Activated CD4-positive, alpha-beta T cell treated with anti-CD3 and anti-CD28 coated beads, Interleukin-2, Interleukin-6, amounts not matched to agents 100 ng/mL and 50 ng/mL, durations not matched to agents 16 hours and 8 hours (primary cell): ENCODE data around the gene TUBB6.

Source experiments
- DNase-seq: peaks from one replicate; pipeline ENCODE4 v3.0.0-alpha.2; 2020

The TUBB6 gene

GRCh38 chr18:12345491-12346239 is 37.6 kb downstream of the TUBB6 start:
- DNase-seq = no peak

DNA sequence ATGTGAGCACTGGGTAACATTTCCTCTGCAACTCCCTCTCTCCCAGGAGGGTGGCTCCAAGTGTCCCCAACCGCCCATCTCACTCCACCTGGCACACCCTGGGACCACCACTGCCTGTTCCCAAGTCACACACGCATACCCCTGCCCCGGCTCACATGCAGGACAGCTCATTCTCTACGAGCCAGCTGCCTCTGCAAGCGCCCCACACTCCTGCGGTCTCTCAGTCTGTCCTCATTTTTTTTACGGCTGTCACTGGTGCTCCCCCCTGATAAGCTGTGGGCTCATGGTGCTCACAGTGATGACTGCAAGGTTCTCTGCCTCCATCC is 38.2 kb downstream of the TUBB6 start:
- DNase-seq = no peak

DNA sequence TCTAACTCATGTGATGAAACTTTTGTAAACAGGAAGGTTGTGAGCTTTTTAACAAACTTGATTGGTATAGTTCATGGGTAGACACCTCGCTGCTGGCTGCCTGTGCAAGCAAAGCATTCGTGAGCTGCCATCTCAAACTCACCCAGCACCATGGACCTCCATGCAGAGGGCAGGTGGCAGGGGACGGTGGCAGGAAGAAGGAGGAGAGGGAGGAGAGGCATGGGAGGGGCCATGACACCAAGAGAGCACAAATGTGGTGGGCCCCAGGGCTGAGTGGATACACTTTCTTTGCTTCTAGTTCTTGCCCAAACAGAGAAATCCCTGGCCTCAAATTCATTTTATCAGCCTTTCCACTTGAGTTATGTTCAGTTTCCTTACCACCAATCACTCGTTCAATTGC is 39.9 kb downstream of the TUBB6 start:
- DNase-seq = no peak

DNA sequence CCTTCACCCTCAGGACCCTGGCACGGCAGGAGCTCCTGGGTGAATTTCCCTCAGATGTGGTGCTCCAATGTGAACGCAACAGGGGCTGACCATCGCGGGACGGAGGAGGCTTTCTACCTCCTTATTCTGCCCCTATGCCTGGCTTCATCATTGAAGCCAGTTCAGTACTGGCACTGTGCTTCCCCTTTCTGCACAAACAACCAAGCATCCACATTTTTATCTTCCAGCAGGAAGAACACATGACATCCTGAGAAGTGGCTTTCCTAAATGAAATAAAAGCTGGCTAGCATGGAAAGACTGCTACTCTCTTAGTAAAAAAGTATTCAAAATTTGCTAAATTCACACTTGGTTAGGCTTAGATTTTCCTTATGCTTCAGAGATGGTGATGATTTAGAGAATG is 44.1 kb downstream of the TUBB6 start:
- no peak for DNase-seq

- no peak for DNase-seq
Measured at GRCh38 chr18:12359515-12359927, 51.5 kb downstream of the TUBB6 start.

- DNase-seq = peak; percentile 10
Measured at GRCh38 chr18:12361770-12362378, 53.8 kb downstream of the TUBB6 start.

DNA sequence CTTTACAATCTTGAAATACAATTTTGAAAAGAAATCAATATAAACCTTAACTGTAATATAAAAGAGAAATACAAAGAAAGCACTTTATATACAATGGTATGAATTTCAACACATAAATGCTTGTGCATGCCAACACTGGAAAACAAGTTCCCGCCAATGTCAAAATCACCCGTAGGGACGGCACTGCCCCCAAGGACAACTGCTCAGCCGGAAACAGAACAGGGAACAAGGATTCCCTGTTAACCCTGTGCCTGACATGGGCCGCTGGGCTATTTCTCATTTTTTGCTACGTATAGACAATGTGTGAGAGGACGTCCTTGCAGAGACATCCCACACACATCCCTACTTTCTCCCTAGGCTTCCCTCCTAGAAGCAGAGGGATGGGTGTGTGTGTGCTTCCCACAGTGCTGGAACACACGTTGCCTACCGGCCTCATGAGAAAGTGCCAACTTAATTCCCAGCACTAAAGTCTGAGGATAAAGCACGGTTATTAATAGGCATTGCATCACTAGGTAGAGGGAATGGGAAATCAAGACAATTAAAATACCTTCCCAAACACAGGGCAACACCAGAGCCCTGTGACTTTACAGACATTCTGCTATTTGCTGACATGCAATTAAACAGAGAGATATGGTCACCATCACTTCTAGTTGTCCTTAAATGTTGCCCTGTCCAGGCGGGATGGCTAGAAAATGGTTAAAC is 54.6 kb downstream of the TUBB6 start:
- DNase-seq = no peak

DNA sequence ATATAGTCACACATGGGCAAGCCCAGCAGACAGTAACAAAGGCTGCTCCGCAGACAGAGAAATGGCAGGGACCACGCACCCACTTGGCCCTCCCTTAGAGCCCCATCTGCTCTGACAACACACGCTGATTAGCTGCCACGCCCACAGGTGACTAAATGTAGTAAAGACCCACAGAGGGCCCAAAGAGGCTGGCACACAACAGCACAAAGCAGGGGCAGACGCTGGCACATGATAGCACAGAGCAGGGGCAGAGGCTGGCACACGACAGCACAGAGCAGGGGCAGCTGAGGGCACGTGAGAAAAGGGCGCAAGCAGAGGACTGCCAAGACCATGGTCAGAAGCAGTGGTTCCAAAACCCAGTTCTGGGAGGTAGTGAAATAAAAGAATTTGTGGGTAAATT is 58.3 kb downstream of the TUBB6 start:
- no peak for DNase-seq

GRCh38 chr18:12366784-12367183 is 58.7 kb downstream of the TUBB6 start:
- no peak for DNase-seq

GRCh38 chr18:12369211-12369610 is 61.2 kb downstream of the TUBB6 start:
- no peak for DNase-seq

- DNase-seq = no peak
Measured at GRCh38 chr18:12371590-12371989, 63.5 kb downstream of the TUBB6 start.

GRCh38 chr18:12372406-12372805 is 64.4 kb downstream of the TUBB6 start:
- no peak for DNase-seq

GRCh38 chr18:12373116-12373770 is 65.2 kb downstream of the TUBB6 start:
- no peak for DNase-seq

GRCh38 chr18:12373771-12374116 is 65.7 kb downstream of the TUBB6 start:
- no peak for DNase-seq

- DNase-seq = peak; percentile 50
Measured at GRCh38 chr18:12374401-12374800, 66.4 kb downstream of the TUBB6 start.
